Kidney (tissue), 14 donors: ENCODE measurements around the gene COL17A1. TPM values are rescaled to one million over a fixed set of nuclear protein-coding genes. Genes with fewer than 3 reads are reported as not detected.

ENCODE experiments used
- DNase-seq, 5 donors: peaks; one replicate each; pipeline ENCODE4 v3.0.0-alpha.2; 2013 to 2020
- FAIRE-seq: peaks from 2 replicates; lab custom pipeline; 2012; peaks lifted over from hg19 to GRCh38; lab: Jason Lieb, UNC
- H3K27ac ChIP-seq, 2 donors: one replicate each; pipeline ENCODE4 v1.7.0; 2013; ENCODE audit warnings: low read depth in 2 of 2, low read length in 2 of 2, inconsistent platforms in 1 of 2
- H3K27me3 ChIP-seq: one replicate; pipeline ENCODE4 v1.7.1; 2013; ENCODE audit warnings: low read length, inconsistent platforms; ENCODE audit not compliant: control insufficient read depth, insufficient read depth
- H3K36me3 ChIP-seq, 3 donors: one replicate each; pipeline versions ENCODE4 v1.7.0 to v1.7.1; 2013; ENCODE audit warnings: low read length in 3 of 3, control low read depth in 1 of 3, inconsistent platforms in 1 of 3; ENCODE audit not compliant: insufficient read depth in 3 of 3, control insufficient read depth in 2 of 3
- H3K4me1 ChIP-seq, 3 donors: one replicate each; pipeline versions ENCODE4 v1.7.0 to v1.7.1; 2013; ENCODE audit warnings: low read length in 3 of 3, inconsistent platforms in 1 of 3, low read depth in 1 of 3; ENCODE audit not compliant: control insufficient read depth in 2 of 3, insufficient read depth in 2 of 3
- H3K4me3 ChIP-seq, 3 donors: one replicate each; pipeline versions ENCODE4 v1.7.0 to v1.8.1; 2013; ENCODE audit warnings: low read length in 3 of 3, control low read depth in 1 of 3, inconsistent platforms in 1 of 3
- H3K9ac ChIP-seq, 3 donors: one replicate each; pipeline versions ENCODE4 v1.7.0 to v1.7.1; 2013; ENCODE audit warnings: low read length in 3 of 3, control low read depth in 1 of 3, inconsistent platforms in 1 of 3
- H3K9me3 ChIP-seq, 3 donors: one replicate each; pipeline versions ENCODE4 v1.7.0 to v1.7.1; 2013; ENCODE audit warnings: low read length in 3 of 3, control low read depth in 1 of 3, inconsistent platforms in 1 of 3; ENCODE audit not compliant: control insufficient read depth in 2 of 3, insufficient read depth in 1 of 3
- CTCF ChIP-seq: IDR thresholded peaks from 3 replicates; pipeline ENCODE4 v1.5.1; 2012; ENCODE audit warnings: mild to moderate bottlenecking, moderate library complexity, borderline replicate concordance; ENCODE audit not compliant: insufficient read depth; ENCODE audit errors: extremely low read depth
- intact Hi-C: fragments of 100-400 bp; cut with DNase I; formaldehyde crosslinking; loops from one replicate; pipeline ENCODE4 v1.11.1; 2022
- polyA plus RNA-seq: library from polyadenylated mRNA; stranded (reverse); fragments of 350-450 nt; fragmentation: Illumina TruSeq; extraction: RNeasy Lipid Tissue Mini Kit (QIAGEN cat#74804); gene quantifications from one replicate; pipeline ENCODE4 v1.2.3, GENCODE V29; 2014; ENCODE audit warnings: low read depth, low replicate concordance; ENCODE audit not compliant: insufficient read depth
- total RNA-seq: library from RNA; stranded (reverse); fragmentation: NEBNext Ultra II Directional; extraction: Animal tissue kit (Norgen Biotek cat#: 25700); gene quantifications from one replicate; pipeline ENCODE4 v1.2.1, GENCODE V29; 2021
- donor health status: control.
- donor health status: control.
- donor health status: control.
- donor health status: control.
- donor health status: control.
- donor health status: DM: yes; HTN: yes; CAD: no.
- donor health status: Normal renal cell carcinoma (clear cell type).

COL17A1 gene
- total and polyA plus RNA-seq, 2 donors from 2014 or later = 0.58 to 10.8 TPM

DNA sequence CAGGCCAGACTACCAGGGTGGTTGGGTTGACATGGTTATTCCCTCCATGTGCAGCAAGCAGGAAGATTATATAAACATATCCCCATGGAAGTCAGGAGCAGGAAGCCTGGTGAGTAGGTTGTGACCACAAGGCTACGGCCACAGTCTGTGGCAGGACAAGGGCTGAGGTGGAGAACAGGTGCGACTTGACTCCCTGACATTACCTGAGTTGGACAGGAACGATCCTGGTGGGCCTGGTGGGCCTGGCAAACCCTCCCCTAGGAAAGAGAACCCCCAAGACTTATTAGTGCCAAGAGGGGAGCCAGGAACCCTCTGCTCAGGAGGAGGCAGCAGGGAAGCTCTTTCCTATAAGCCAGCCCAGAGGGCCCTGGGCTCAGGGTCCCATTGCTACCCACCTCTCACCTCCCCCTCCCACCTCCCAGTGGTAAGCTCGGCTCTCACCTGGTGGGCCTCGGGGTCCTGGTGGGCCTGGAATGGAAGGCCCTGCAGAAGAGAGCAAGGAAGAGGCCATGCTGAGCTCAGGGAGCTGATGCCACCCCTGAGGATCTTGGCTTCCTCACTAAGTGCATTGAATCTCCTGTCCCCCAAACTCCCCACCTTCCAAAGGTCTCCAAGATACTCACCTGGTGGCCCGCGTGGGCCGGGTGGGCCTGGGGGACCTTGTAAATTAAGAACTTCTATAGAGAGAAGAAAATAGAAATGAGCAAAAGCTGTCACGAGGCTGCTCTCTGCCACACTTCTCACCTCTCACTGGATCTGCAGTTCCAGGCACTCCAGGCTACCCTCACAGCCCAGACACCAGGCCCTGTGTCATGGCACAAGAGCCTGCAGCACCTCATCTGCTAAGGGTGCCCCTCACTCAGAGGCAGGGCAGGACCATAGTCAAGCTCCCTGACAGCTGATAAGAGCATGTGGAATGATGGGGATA is 44.6 kb downstream of the COL17A1 start:
- TF ChIP-seq CTCF = no peak
- H3K27ac ChIP-seq = no peak overlapping the region
- FAIRE-seq (no peak), DNase-seq (peak in 1 of 5 donors; percentile 1)
- H3K4me3 ChIP-seq = no peak overlapping the region
- no peaks in the 10 kb centered on the region for H3K27me3 ChIP-seq
- H3K9ac ChIP-seq = no peak overlapping the region
- H3K9me3 ChIP-seq = no peaks in the 10 kb centered on the region
- H3K36me3 ChIP-seq = no peaks in the 10 kb centered on the region
- intact Hi-C loops = no loop called here
- no peaks in the 10 kb centered on the region for H3K4me1 ChIP-seq

DNA sequence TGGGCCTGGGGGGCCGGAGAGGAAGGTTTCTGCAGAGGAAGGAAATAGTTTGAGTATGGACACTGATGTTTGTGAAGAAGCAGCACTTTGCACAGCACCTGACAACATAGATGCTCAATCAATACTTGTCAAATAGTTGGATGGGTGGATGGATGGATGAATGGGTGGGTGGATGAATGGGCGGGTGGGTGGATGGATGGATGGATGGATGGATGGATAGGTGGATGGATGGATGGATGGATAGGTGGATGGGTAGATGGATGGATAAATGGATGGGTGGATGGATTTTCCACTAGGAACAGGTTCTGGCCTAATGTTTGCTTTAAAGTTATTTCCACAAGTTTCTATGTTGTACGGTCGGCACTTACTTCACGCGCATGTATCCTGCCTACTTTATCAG is 45.3 kb downstream of the COL17A1 start:
- no peaks in the 10 kb centered on the region for H3K27me3 ChIP-seq
- H3K9me3 ChIP-seq = no peaks in the 10 kb centered on the region
- H3K36me3 ChIP-seq = no peaks in the 10 kb centered on the region
- H3K27ac ChIP-seq = no peak overlapping the region
- FAIRE-seq (no peak), DNase-seq (peak in 1 of 5 donors; percentile 1)
- no peak overlapping the region for H3K9ac ChIP-seq
- no peaks in the 10 kb centered on the region for H3K4me1 ChIP-seq
- intact Hi-C loops = no loop called here
- no peak for TF ChIP-seq CTCF
- H3K4me3 ChIP-seq = no peak overlapping the region

DNA sequence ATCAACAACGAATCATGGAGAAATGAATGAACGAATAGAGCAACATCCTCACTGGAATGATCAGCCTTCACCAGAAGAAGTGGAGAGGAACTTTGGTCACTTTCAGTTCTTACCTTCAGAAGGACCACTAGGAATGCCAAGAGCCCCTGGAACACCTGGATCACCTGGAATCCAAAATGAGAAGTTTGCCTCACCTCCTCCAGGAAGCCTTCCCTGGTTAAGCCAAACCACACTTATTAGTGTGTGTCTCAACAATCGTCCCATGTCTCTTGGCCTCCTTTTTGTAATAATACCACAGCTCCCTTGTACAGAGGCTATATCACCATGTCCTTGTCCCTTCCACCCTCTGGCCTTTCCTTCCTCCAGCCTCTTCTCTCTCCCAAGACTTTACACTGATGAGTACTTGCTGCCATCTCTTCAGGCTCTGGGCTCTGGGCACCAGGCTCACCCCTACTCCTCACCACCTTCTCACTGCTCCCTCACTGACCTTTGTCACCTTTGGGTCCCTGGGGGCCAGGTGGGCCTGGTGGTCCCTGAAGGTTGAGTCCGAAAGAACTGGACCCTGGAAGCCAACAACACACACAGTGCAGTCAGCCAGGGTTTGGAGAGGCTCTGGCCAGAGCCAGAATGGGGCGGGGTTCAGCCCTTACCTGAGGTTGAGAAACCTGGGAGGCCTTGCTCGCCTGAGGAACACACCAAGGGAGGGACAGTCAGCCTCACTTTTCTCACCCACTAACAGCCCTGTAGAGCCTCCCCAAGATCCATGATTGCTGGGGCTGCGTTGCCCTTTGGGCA is 46.5 kb downstream of the COL17A1 start:
- Histone ChIP-seq H3K4me3 (no peak overlapping the region), H3K4me1 (no peaks in the 10 kb centered on the region), H3K27ac (no peak overlapping the region), H3K36me3 (no peaks in the 10 kb centered on the region), H3K27me3 (no peaks in the 10 kb centered on the region), H3K9ac (no peak overlapping the region), H3K9me3 (no peaks in the 10 kb centered on the region)
- DNase-seq (no peak), FAIRE-seq (no peak)
- intact Hi-C loops = no loop called here
- no peak for TF ChIP-seq CTCF
